Measurements from ENCODE around the gene NCBP1. TPM values are rescaled to one million over a fixed set of nuclear protein-coding genes. Genes with fewer than 3 reads are reported as not detected.
"Not testable (repeated sequence)": the region's sequence is repeated elsewhere in the genome, so short reads cannot be mapped to it uniquely, and the experiment has no call there.

NCBP1 gene
- 10 to 100 TPM; 25.0 to 33.2 (median 30.2) TPM for total RNA-seq

- intact Hi-C loops (cut with DNase I; ENCODE audit: low total_unique reads): no loop called here
- H3K4me1 ChIP-seq: peaks cover 0 to 15% of the 10 kb centered on the region in 2 donors
Observed at GRCh38 chr9:97632985-97633858, at the start of gene NCBP1, which contains the start of gene TSTD2. Gene NCBP1, plus strand, starts transcription at chr9:97633821. Its CDS starts 61 bp downstream, at chr9:97633882. Gene TSTD2, minus strand, starts transcription at chr9:97633368. Its CDS starts 5,806 bp downstream, at chr9:97627562.

GRCh38 chr9:97584778-97585177 lies 48.8 kb upstream of the NCBP1 start:
- H3K36me3 ChIP-seq; H3K27me3 ChIP-seq; H3K4me1 ChIP-seq; H3K4me3 ChIP-seq; H3K27ac ChIP-seq; intact Hi-C loops (cut with DNase I; ENCODE audit: low total_unique reads); H3K9me3 ChIP-seq; DNase-seq (ENCODE audit: low spot score in 2 of 2): not testable (repeated sequence)

More at GRCh38 chr9:97632985-97633858, at the start of gene NCBP1, which contains the start of gene TSTD2:
- Histone ChIP-seq H3K27me3 (no peaks in the 10 kb centered on the region), H3K27ac (peak within 1 kb of the TSS; percentile 96 to 98), H3K9me3 (no peaks in the 10 kb centered on the region), H3K4me3 (peak within 1 kb of the TSS; percentile 87 to 97 (median 97)), H3K36me3 (no peaks in the 10 kb centered on the region)
- TF ChIP-seq, protein P1, sequence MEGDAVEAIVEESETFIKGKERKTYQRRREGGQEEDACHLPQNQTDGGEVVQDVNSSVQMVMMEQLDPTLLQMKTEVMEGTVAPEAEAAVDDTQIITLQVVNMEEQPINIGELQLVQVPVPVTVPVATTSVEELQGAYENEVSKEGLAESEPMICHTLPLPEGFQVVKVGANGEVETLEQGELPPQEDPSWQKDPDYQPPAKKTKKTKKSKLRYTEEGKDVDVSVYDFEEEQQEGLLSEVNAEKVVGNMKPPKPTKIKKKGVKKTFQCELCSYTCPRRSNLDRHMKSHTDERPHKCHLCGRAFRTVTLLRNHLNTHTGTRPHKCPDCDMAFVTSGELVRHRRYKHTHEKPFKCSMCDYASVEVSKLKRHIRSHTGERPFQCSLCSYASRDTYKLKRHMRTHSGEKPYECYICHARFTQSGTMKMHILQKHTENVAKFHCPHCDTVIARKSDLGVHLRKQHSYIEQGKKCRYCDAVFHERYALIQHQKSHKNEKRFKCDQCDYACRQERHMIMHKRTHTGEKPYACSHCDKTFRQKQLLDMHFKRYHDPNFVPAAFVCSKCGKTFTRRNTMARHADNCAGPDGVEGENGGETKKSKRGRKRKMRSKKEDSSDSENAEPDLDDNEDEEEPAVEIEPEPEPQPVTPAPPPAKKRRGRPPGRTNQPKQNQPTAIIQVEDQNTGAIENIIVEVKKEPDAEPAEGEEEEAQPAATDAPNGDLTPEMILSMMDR (IDR thresholded peaks at IDR 0.05): no peak
- TF ChIP-seq POLR2A (IDR thresholded peaks at IDR 0.05) (peak; percentile 65), POLR2AphosphoS5 (IDR thresholded peaks at IDR 0.05) (peak; percentile 76 to 80 (median 79))
- DNase-seq (ENCODE audit: low spot score in 2 of 2): peak; percentile 94 to 95

DNA sequence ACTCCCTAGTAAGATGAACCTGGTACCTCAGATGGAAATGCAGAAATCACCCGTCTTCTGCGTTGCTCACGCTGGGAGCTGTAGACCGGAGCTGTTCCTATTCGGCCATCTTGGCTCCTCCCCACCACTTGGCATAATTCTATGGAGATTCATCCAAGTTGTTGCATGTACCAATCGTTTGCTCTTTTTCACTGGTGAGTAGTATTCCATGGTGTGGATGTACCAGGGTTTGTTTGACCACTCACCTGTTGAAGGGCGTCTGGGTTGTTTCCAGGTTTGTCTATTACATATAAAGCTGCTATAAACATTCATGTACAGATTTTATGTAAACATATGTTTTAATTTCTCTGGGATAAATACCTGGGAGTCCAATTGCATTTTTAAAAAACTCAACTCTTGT lies 46.7 kb upstream of the NCBP1 start:
- H3K27ac ChIP-seq; H3K4me1 ChIP-seq; H3K9me3 ChIP-seq; H3K4me3 ChIP-seq; H3K36me3 ChIP-seq; H3K27me3 ChIP-seq; DNase-seq (ENCODE audit: low spot score in 2 of 2); intact Hi-C loops (cut with DNase I; ENCODE audit: low total_unique reads): not testable (repeated sequence)

DNA sequence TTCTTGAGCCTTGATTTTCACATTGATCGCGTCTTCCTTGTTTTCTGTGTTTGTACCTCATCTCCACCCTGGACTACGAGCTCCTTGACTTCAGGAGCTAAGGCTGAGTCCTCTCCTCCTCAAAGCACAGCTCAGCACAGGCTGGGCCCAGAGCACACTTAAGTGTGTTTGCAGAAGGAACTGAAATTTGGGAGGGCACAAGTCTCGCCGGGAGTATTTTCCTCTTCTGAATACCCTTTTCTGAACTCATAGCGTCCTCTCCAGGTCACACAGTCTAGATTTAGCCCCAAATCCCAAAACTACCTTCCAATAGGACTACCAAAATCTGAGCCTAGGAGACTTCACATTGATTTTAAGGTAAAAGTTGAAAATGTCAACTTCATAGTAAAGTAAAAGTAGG lies 42.1 kb upstream of the NCBP1 start:
- no peaks in the 10 kb centered on the region for H3K9me3 ChIP-seq
- H3K27ac ChIP-seq: no peak overlapping the region
- no peak for DNase-seq (ENCODE audit: low spot score in 2 of 2)
- intact Hi-C loops (cut with DNase I; ENCODE audit: low total_unique reads): no loop called here
- no peaks in the 10 kb centered on the region for H3K36me3 ChIP-seq
- H3K27me3 ChIP-seq: no peaks in the 10 kb centered on the region
- H3K4me3 ChIP-seq: no peak overlapping the region
- no peaks in the 10 kb centered on the region for H3K4me1 ChIP-seq
- TF ChIP-seq POLR2AphosphoS5 (IDR thresholded peaks at IDR 0.05) (no peak), POLR2A (IDR thresholded peaks at IDR 0.05) (no peak)
- TF ChIP-seq, protein P1 (IDR thresholded peaks at IDR 0.05): no peak

- no peak overlapping the region for H3K27ac ChIP-seq
- TF ChIP-seq, protein P1 (IDR thresholded peaks at IDR 0.05): no peak
- TF ChIP-seq POLR2A (IDR thresholded peaks at IDR 0.05): no peak
- TF ChIP-seq POLR2AphosphoS5 (IDR thresholded peaks at IDR 0.05): no peak
- no peaks in the 10 kb centered on the region for H3K27me3 ChIP-seq
- H3K9me3 ChIP-seq: no peaks in the 10 kb centered on the region
- H3K4me1 ChIP-seq: no peaks in the 10 kb centered on the region
- no peak for DNase-seq (ENCODE audit: low spot score in 2 of 2)
- intact Hi-C loops (cut with DNase I; ENCODE audit: low total_unique reads): no loop called here
- H3K36me3 ChIP-seq: no peaks in the 10 kb centered on the region
- no peak overlapping the region for H3K4me3 ChIP-seq
Observed at GRCh38 chr9:97592126-97592525, 41.5 kb upstream of the NCBP1 start.

- no peak for DNase-seq (ENCODE audit: low spot score in 2 of 2)
- Histone ChIP-seq H3K4me1 (no peaks in the 10 kb centered on the region), H3K36me3 (no peaks in the 10 kb centered on the region), H3K9me3 (no peaks in the 10 kb centered on the region), H3K4me3 (no peak overlapping the region), H3K27me3 (no peaks in the 10 kb centered on the region), H3K27ac (no peak overlapping the region)
- intact Hi-C loops (cut with DNase I; ENCODE audit: low total_unique reads): no loop called here
- TF ChIP-seq, protein P1 (IDR thresholded peaks at IDR 0.05): no peak
- no peak for TF ChIP-seq POLR2AphosphoS5 (IDR thresholded peaks at IDR 0.05)
- TF ChIP-seq POLR2A (IDR thresholded peaks at IDR 0.05): no peak
Observed at GRCh38 chr9:97593960-97594359, 39.7 kb upstream of the NCBP1 start.

All from breast epithelium (tissue), 4 donors.